ENCODE measurements around the gene SYT1.

Gene SYT1

DNA sequence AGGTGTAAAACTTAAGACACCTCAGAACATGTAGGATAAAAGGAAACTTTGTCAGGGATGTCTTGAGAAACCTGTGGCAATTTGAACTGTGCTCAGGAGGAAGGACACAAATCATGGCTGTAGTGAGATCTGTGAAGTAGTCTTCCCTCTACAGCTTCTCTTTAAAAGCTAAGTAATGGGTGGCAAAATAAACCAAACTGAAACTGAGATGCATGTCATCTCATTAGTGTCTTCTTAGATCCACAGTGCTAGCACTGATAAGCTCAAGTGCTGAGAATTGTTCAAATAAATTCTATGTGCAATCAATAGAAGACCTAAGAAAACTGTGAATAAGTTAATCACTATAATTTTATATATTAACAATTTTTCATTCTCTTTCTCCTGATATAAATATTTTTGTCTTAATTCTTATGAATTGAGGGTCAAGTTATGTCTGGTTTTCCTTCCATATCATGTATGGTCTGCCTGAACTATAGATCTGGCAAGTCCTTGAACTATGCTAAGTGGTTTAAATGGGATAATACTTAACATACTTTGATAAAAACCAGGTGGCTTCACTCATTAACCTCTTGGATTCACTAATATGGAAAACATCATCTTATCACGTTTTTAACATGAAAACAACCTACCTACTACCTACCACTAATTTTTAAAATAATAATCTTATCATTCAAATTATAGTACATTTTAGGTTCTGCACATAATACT lies 27.2 kb downstream of the SYT1 start:
- Histone ChIP-seq H3K79me2 (ENCODE audit: insufficient read depth, low read length) (no peaks in the 10 kb centered on the region), H3K27ac (ENCODE audit: low read depth, low read length) (no peak overlapping the region), H3K4me3 (ENCODE audit: insufficient read depth, low read length, poor library complexity, severe bottlenecking) (no peak overlapping the region), H2AFZ (ENCODE audit: low read depth, low read length, severe bottlenecking) (no peak overlapping the region), H3F3A (ENCODE audit: insufficient read depth) (no peaks in the 10 kb centered on the region), H3K27me3 (ENCODE audit: low read length) (no peaks in the 10 kb centered on the region), H3K9me3 (ENCODE audit: insufficient read depth, low read length) (no peaks in the 10 kb centered on the region), H3K9ac (ENCODE audit: low read length) (no peak overlapping the region), H3K36me3 (ENCODE audit: low read length) (no peaks in the 10 kb centered on the region), H4K20me1 (ENCODE audit: low read depth, low read length) (no peaks in the 10 kb centered on the region), H3K4me2 (ENCODE audit: low read depth, low read length, poor library complexity, severe bottlenecking) (no peak overlapping the region), H3K9me2 (replicated peaks; ENCODE audit: insufficient read depth, low read length) (no peaks in the 10 kb centered on the region)
- TF ChIP-seq EZH2phosphoT487 (conservative IDR thresholded peaks at IDR 0.05; ENCODE audit: low read length): no peak
- TF ChIP-seq, protein P1, sequence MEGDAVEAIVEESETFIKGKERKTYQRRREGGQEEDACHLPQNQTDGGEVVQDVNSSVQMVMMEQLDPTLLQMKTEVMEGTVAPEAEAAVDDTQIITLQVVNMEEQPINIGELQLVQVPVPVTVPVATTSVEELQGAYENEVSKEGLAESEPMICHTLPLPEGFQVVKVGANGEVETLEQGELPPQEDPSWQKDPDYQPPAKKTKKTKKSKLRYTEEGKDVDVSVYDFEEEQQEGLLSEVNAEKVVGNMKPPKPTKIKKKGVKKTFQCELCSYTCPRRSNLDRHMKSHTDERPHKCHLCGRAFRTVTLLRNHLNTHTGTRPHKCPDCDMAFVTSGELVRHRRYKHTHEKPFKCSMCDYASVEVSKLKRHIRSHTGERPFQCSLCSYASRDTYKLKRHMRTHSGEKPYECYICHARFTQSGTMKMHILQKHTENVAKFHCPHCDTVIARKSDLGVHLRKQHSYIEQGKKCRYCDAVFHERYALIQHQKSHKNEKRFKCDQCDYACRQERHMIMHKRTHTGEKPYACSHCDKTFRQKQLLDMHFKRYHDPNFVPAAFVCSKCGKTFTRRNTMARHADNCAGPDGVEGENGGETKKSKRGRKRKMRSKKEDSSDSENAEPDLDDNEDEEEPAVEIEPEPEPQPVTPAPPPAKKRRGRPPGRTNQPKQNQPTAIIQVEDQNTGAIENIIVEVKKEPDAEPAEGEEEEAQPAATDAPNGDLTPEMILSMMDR (IDR thresholded peaks at IDR 0.05; ENCODE audit: insufficient read depth, low read length, poor library complexity, severe bottlenecking): no peak

DNA sequence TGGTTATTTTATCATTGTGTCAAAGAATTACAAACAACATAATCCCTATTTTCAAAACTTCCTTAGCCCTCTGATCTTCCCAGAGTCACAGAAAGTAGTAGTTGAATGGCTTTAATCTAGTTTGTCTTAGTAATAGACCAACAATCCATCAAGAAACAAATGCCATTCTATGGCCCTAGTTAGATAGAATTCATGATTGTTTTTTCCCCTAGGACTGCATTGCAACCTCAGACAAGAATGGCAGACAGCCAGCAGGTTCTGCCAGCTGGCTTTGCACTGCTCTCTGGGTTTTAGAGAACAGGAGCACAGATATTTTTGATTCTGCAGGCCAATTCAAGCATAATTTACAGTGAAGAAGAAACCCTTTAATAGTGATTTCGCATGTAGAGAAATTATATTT lies 33.8 kb downstream of the SYT1 start:
- no peaks in the 10 kb centered on the region for H3K9me2 ChIP-seq (replicated peaks; ENCODE audit: insufficient read depth, low read length)
- no peak overlapping the region for H3K4me3 ChIP-seq (ENCODE audit: insufficient read depth, low read length, poor library complexity, severe bottlenecking)
- no peak overlapping the region for H3K9ac ChIP-seq (ENCODE audit: low read length)
- TF ChIP-seq, protein P1 (IDR thresholded peaks at IDR 0.05; ENCODE audit: insufficient read depth, low read length, poor library complexity, severe bottlenecking): no peak
- no peak for TF ChIP-seq EZH2phosphoT487 (conservative IDR thresholded peaks at IDR 0.05; ENCODE audit: low read length)
- no peaks in the 10 kb centered on the region for H4K20me1 ChIP-seq (ENCODE audit: low read depth, low read length)
- no peaks in the 10 kb centered on the region for H3F3A ChIP-seq (ENCODE audit: insufficient read depth)
- H3K27ac ChIP-seq (ENCODE audit: low read depth, low read length): no peak overlapping the region
- H3K4me2 ChIP-seq (ENCODE audit: low read depth, low read length, poor library complexity, severe bottlenecking): no peak overlapping the region
- H3K9me3 ChIP-seq (ENCODE audit: insufficient read depth, low read length): no peaks in the 10 kb centered on the region
- no peak overlapping the region for H2AFZ ChIP-seq (ENCODE audit: low read depth, low read length, severe bottlenecking)
- no peaks in the 10 kb centered on the region for H3K36me3 ChIP-seq (ENCODE audit: low read length)
- H3K27me3 ChIP-seq (ENCODE audit: low read length): no peaks in the 10 kb centered on the region
- no peaks in the 10 kb centered on the region for H3K79me2 ChIP-seq (ENCODE audit: insufficient read depth, low read length)

- no peak overlapping the region for H2AFZ ChIP-seq (ENCODE audit: low read depth, low read length, severe bottlenecking)
- H3K9ac ChIP-seq (ENCODE audit: low read length): no peak overlapping the region
- peaks cover 2% of the 10 kb centered on the region; the same call in 1 of the 2 replicates for H3K36me3 ChIP-seq (ENCODE audit: low read length)
- H4K20me1 ChIP-seq (ENCODE audit: low read depth, low read length): no peaks in the 10 kb centered on the region
- no peak overlapping the region for H3K27ac ChIP-seq (ENCODE audit: low read depth, low read length)
- H3K4me3 ChIP-seq (ENCODE audit: insufficient read depth, low read length, poor library complexity, severe bottlenecking): no peak overlapping the region
- H3K79me2 ChIP-seq (ENCODE audit: insufficient read depth, low read length): no peaks in the 10 kb centered on the region
- H3F3A ChIP-seq (ENCODE audit: insufficient read depth): no peaks in the 10 kb centered on the region
- H3K9me2 ChIP-seq (replicated peaks; ENCODE audit: insufficient read depth, low read length): no peaks in the 10 kb centered on the region
- no peaks in the 10 kb centered on the region for H3K27me3 ChIP-seq (ENCODE audit: low read length)
- TF ChIP-seq, protein P1 (IDR thresholded peaks at IDR 0.05; ENCODE audit: insufficient read depth, low read length, poor library complexity, severe bottlenecking): no peak
- no peak for TF ChIP-seq EZH2phosphoT487 (conservative IDR thresholded peaks at IDR 0.05; ENCODE audit: low read length)
- H3K4me2 ChIP-seq (ENCODE audit: low read depth, low read length, poor library complexity, severe bottlenecking): no peak overlapping the region
- no peaks in the 10 kb centered on the region for H3K9me3 ChIP-seq (ENCODE audit: insufficient read depth, low read length)
Observed at GRCh38 chr12:78914859-78915331, 50.3 kb downstream of the SYT1 start.
